ENCODE measurements around the gene CNPY4. TPM values are rescaled to one million over a fixed set of nuclear protein-coding genes. Genes with fewer than 3 reads are reported as not detected.

The CNPY4 gene
- total RNA-seq, 2 experiments from 2014 or later, result 20.9 to 26.7 TPM

DNA sequence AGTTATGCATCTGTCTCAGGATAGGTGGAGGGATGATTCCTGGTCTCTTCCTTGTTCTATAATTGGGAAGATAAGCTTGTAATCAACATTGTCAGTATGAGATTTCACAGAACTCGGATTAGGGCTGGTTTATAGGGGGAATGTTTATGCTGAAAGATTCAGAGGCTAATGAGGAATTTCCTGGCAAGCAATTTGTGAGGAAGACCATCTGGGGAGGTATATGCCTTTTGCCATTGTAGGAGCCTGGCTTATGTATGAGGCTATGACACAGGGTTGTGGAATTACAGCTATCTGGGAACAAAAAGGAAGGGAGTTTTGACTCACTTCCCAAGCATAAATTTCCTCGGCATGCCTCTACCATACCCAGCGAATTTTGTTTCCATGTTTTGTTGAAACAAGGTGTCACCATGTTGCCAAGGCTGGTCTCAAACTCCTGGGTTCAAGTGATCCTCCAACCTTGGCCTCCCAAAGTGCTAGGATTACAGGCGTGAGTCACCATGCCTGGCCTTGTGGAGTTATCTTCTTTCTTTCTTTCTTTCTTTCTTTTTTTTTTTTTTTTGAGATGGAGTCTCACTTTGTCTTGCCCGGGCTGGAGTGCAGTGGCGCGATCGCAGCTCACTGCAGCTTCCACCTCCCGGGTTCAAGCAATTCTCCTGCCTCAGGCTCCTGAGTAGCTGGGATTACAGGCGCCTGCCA lies 32.2 kb upstream of the CNPY4 start:
- no peak overlapping the region for H3K27ac ChIP-seq (ENCODE audit: low read depth, low read length, poor library complexity, severe bottlenecking)
- no TSS peak for BruUV-seq (replicated peaks)
- intact Hi-C loops (cut with micrococcal nuclease; ENCODE audit: unreplicated experiment), result loop anchor here (10.0 kb wide), 1 partner anchor 798 kb away; the partner anchor contains the start of gene UFSP1

DNA sequence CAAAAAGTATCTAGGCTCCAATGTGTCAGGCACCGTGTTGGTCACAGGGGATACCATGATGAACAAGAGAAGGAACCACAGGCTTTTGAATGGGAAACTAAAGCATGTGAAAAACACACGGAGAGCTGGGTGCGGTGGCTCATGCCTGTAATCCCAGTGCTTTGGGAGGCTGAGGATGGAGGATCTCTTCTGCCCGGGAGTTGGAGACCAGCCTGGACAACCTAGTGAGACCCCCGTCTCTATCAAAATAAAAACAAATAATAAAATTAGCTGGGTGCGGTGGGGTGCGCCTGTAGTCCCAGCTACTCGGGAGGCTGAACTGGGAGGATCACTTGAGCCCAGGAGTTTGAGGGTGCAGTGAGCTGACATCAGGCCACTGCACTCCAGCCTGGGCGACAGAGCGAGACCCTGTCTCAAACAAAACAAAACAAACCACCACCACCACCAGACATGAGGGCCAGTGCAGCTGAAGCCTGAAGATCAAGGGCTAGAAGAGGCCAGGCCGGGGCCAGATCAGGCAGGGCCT lies 31.3 kb upstream of the CNPY4 start:
- Histone ChIP-seq H3K79me2 (ENCODE audit: insufficient read depth, low read depth, low read length) (peaks cover 6% of the 10 kb centered on the region; the same call in 1 of the 2 replicates), H3K4me2 (ENCODE audit: low read length) (peak overlapping the region; percentile 85), H3K27ac (ENCODE audit: low read depth, low read length, poor library complexity, severe bottlenecking) (peak overlapping the region; percentile 72), H3K9me2 (ENCODE audit: insufficient read depth, low read length) (no peaks in the 10 kb centered on the region), H3K4me1 (ENCODE audit: insufficient read depth, low read length, poor library complexity, severe bottlenecking) (peaks cover 30% of the 10 kb centered on the region), H4K20me1 (ENCODE audit: insufficient read depth, low read length) (no peaks in the 10 kb centered on the region), H2AFZ (ENCODE audit: low read length) (peak overlapping the region; percentile 82), H3K9me3 (ENCODE audit: low read length) (no peaks in the 10 kb centered on the region), H3K4me3 (ENCODE audit: low read depth, low read length, poor library complexity, severe bottlenecking) (peak overlapping the region; percentile 90), H3K36me3 (ENCODE audit: insufficient read depth, low read length) (peaks cover 30% of the 10 kb centered on the region)
- DNase-seq (ENCODE audit: low spot score), result no peak
- CTCF ChIA-PET (ENCODE audit: unreplicated experiment), result interaction anchor here (0.6 kb wide), 1 partner anchor 32 kb away, joined by 3 read pairs; no protein-coding TSS in a partner anchor
- TF ChIP-seq, protein P1, sequence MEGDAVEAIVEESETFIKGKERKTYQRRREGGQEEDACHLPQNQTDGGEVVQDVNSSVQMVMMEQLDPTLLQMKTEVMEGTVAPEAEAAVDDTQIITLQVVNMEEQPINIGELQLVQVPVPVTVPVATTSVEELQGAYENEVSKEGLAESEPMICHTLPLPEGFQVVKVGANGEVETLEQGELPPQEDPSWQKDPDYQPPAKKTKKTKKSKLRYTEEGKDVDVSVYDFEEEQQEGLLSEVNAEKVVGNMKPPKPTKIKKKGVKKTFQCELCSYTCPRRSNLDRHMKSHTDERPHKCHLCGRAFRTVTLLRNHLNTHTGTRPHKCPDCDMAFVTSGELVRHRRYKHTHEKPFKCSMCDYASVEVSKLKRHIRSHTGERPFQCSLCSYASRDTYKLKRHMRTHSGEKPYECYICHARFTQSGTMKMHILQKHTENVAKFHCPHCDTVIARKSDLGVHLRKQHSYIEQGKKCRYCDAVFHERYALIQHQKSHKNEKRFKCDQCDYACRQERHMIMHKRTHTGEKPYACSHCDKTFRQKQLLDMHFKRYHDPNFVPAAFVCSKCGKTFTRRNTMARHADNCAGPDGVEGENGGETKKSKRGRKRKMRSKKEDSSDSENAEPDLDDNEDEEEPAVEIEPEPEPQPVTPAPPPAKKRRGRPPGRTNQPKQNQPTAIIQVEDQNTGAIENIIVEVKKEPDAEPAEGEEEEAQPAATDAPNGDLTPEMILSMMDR (conservative IDR thresholded peaks at IDR 0.05; ENCODE audit: low read length), result no peak
- POLR2A ChIA-PET, result interaction anchor here (0.6 to 1.2 kb wide), 4 partner anchors 13 to 40 kb away, joined by 3 to 9 read pairs (median 4); partner anchors contain the start of genes AP4M1 and MCM7
- intact Hi-C loops (cut with micrococcal nuclease; ENCODE audit: unreplicated experiment), result loop anchor here (10.0 kb wide), 1 partner anchor 797 kb away; the partner anchor contains the start of gene UFSP1
- no TSS peak for BruUV-seq (replicated peaks)

More for the DNA sequence above, 32.2 kb upstream of the CNPY4 start:
- Histone ChIP-seq H3K9me2 (ENCODE audit: insufficient read depth, low read length) (no peaks in the 10 kb centered on the region), H2AFZ (ENCODE audit: low read length) (no peak overlapping the region), H4K20me1 (ENCODE audit: insufficient read depth, low read length) (no peaks in the 10 kb centered on the region), H3K36me3 (ENCODE audit: insufficient read depth, low read length) (peaks cover 20% of the 10 kb centered on the region), H3K9me3 (ENCODE audit: low read length) (no peaks in the 10 kb centered on the region), H3K4me2 (ENCODE audit: low read length) (no peak overlapping the region), H3K4me3 (ENCODE audit: low read depth, low read length, poor library complexity, severe bottlenecking) (no peak overlapping the region), H3K79me2 (ENCODE audit: insufficient read depth, low read depth, low read length) (peaks cover 6% of the 10 kb centered on the region; the same call in 1 of the 2 replicates), H3K4me1 (ENCODE audit: insufficient read depth, low read length, poor library complexity, severe bottlenecking) (peaks cover 39% of the 10 kb centered on the region)
- no peak for TF ChIP-seq EZH2phosphoT487 (IDR thresholded peaks at IDR 0.05; ENCODE audit: borderline replicate concordance, low read depth, low read length)
- TF ChIP-seq, protein P1 (conservative IDR thresholded peaks at IDR 0.05; ENCODE audit: low read length), result no peak
- no peak for DNase-seq (ENCODE audit: low spot score)
- CTCF ChIA-PET (ENCODE audit: unreplicated experiment), result no interaction called here
- POLR2A ChIA-PET, result interaction anchor here (0.9 kb wide), 1 partner anchor 33 kb away, joined by 3 read pairs; no protein-coding TSS in a partner anchor

All from OCI-LY7 (cell line).